Epithelial cell of esophagus (primary cell): Measurements from ENCODE around the gene KDSR.

ENCODE experiments used
- DNase-seq: peaks from one replicate; pipeline ENCODE4 v3.0.0; 2010; ENCODE audit warnings: low read depth
- H3K4me3 ChIP-seq: 2 replicates; pipeline ENCODE4 v1.5.1; 2011; ENCODE audit warnings: mild to moderate bottlenecking, low read length, control low read depth
- TF ChIP-seq, protein P1 (sequence below): IDR thresholded peaks from 2 replicates; pipeline ENCODE4 v1.5.1; 2011; ENCODE audit warnings: low read depth, mild to moderate bottlenecking, low read length, control low read depth, inconsistent platforms; ENCODE audit not compliant: insufficient read depth; ENCODE audit errors: missing control alignments

The KDSR gene

DNA sequence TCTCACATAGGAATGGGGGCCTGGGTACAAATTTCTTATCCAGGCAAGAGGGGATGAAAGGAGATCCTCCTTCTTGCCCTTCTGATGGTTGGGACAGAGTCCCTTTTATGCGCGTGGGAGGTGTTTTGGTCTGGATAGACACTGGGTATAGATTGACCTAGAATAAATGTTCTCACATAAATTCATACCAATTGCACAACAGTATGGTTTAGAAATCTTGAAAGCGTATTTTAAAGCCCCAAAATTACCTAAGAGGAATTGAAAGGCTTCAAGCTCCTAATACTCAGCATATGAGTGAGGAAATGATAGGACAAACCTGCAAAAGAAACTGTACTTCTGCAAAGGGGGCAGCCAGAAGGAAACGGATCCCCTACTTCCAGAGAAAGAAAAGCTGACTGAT is 44.8 kb downstream of the KDSR start:
- no peak overlapping the region for H3K4me3 ChIP-seq
- TF ChIP-seq, protein P1, sequence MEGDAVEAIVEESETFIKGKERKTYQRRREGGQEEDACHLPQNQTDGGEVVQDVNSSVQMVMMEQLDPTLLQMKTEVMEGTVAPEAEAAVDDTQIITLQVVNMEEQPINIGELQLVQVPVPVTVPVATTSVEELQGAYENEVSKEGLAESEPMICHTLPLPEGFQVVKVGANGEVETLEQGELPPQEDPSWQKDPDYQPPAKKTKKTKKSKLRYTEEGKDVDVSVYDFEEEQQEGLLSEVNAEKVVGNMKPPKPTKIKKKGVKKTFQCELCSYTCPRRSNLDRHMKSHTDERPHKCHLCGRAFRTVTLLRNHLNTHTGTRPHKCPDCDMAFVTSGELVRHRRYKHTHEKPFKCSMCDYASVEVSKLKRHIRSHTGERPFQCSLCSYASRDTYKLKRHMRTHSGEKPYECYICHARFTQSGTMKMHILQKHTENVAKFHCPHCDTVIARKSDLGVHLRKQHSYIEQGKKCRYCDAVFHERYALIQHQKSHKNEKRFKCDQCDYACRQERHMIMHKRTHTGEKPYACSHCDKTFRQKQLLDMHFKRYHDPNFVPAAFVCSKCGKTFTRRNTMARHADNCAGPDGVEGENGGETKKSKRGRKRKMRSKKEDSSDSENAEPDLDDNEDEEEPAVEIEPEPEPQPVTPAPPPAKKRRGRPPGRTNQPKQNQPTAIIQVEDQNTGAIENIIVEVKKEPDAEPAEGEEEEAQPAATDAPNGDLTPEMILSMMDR, result no peak
- no peak for DNase-seq

DNA sequence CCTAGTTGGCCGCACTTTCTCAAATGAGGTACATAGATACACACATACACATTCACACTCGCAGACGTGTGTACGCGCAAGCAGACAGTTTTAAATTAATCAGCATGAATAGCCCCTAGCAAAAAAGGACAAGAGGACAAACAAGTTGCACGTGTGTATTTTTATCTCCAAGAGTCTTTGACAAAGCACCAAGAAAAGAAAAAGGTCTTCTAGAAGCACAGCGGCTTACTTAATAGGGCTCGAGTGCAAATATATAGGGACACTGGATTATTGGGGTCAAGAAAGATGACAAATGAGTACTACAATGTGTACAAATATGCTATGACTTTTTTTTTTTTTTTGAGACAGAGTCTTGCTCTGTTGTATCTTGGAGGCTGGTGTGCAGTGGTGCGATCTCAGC is 45.7 kb downstream of the KDSR start:
- peak overlapping the region; percentile 52 for H3K4me3 ChIP-seq
- DNase-seq, result no peak
- TF ChIP-seq, protein P1, result no peak

DNA sequence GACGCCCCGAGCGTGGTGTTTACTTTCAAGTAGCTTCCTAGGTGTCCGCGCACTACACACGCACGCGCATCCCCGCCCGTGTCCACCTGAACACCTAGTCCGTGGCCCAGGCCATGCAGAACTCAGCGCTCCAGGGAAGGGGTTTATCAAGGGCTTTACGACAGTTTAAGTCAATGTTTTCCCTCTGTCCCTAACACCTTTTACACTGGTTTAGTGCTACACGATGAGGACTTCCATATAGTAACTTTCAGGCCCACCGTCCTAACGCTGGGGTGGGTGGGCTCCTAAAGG is 46.1 kb downstream of the KDSR start:
- TF ChIP-seq, protein P1, result no peak
- no peak for DNase-seq
- H3K4me3 ChIP-seq, result peak overlapping the region; percentile 52

DNA sequence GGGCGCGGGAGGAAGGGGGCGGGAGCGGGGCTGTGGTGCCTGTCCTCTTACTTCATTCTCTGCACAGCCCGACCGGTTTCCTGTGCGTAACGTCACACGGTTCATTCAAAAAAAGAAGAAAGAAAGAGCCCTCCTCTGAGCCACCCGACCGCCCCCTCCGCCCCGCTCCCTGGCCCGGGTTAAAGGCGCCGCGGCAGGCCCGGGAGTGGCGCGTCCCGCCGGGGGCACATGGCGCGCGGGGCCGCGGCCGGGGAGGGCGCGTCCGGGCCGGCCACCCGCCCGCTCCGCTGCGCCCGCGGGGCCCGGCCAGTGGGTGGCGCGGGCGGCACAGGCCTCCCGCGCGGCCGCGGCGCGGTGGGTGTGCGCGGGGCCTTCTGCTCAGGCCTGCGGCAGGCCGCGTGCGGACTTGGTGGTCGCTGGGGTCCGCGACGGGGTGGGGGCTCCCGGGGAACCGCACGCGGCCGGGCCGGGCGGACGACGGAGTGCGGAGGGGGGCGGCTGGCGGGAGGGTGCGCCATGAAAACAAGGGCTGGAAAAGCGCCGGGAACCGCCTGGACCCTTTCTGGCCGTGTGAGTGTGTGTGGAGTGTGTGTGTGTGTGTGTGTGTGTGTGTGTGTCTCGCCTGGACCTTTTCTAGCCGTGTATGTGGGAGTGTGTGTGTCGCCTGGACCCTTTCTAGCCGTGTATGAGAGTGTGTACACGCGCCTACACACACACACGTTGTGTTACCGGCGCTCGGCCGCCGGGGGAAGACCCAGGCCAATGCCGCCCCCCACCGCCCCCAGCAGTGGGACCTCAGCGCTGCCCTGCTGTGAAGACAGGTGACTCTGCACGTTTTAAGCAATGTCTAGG is 46.7 kb downstream of the KDSR start:
- TF ChIP-seq, protein P1, result no peak

DNA sequence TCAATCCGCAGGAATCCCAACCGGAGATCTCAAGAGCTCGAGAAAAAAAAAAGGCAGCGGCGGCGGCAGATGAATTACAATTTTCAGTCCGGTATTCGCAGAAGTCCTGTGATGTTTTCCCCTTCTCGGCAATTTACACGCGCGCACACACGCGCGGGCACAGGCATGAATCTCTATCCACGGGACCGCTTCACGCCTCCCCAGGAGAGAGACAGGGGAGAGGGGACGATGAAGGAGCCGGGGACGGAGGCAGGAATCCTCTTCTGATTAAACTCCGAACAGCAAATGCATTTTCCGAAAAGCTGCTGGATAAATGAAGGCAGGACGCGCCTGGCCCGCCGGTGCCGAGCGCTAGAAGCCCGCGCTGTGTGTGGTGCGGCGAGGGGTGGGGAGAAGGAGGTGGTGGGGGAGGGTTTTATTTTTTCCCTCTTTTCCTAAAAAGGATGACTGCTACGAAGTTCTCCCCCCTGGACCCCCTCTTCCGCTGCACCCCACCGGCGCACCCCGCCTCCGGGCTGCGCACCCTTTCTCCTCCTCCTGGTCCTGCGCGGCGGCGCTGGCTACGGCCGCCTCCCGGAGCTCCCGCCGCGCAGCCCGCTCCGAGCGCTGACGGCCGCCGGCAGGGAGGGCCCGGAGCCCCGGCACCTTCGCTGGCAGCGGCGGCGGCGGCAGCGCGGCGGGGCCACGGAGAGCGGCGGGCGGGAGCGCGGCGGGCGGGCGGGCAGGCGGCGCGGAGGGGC is 47.5 kb downstream of the KDSR start, which contains the start of gene BCL2:
Gene BCL2 (minus strand): TSS at position 387 of the 740 bp plus-strand sequence.
- peak within 1 kb of the TSS; percentile 56 for H3K4me3 ChIP-seq
- TF ChIP-seq, protein P1, result no peak
- DNase-seq, result peak; percentile 37

More for the DNA sequence above, 46.7 kb downstream of the KDSR start:
- peak; percentile 81 for DNase-seq
- H3K4me3 ChIP-seq, result peak overlapping the region; percentile 52

DNA sequence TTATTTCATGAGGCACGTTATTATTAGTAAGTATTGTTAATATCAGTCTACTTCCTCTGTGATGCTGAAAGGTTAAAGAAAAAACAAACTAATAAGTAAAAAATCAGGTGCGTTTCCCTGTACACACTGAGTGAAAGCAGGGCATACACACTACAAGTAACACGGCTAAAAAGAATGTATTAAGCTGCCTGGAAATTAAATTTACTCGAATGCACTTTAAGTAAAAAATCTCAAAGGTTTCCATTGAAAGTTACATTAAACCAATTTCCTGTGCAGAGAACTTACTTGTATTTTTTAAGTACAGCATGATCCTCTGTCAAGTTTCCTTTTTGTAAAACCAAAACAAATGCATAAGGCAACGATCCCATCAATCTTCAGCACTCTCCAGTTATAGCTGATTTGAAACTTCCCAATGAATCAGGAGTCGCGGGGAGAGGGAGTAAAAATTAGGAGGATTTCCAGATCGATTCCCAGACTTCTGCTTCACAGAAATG is 48.1 kb downstream of the KDSR start:
- TF ChIP-seq, protein P1, result no peak
- peak overlapping the region; percentile 56 for H3K4me3 ChIP-seq
- no peak for DNase-seq
